SK-N-SH (cell line): Measurements from ENCODE around the gene DECR2. TPM values are rescaled to one million over a fixed set of nuclear protein-coding genes. Genes with fewer than 3 reads are reported as not detected.

Source experiments
- CTCF ChIA-PET: fragments of 300-600, 350-600 bp; formaldehyde crosslinking; extraction: SDS; loops from one replicate; lab custom pipeline; 2021; lab: Yijun Ruan, JAX
- POLR2A ChIA-PET: fragments of 350-600 bp; sonication (Branson Sonifier 250); formaldehyde crosslinking; extraction: SDS; loops from one replicate; lab custom pipeline; 2020; ENCODE audit warnings: antibody characterized with exemption, inconsistent platforms; lab: Yijun Ruan, JAX
- DNase-seq: peaks from one replicate; pipeline ENCODE4 v3.0.0; 2012
- H2AFZ ChIP-seq: fragments of 200-600 bp; sonication (generic); 2 replicates; pipeline ENCODE4 v1.8.1; 2016; ENCODE audit warnings: antibody characterized with exemption, mild to moderate bottlenecking, low read depth
- H3F3A ChIP-seq: fragments of 200-600 bp; sonication (generic); replicated peaks from 2 replicates; pipeline ENCODE3; 2016; ENCODE audit warnings: antibody characterized with exemption, mild to moderate bottlenecking; ENCODE audit not compliant: insufficient read depth
- H3K27ac ChIP-seq, 2 experiments: fragments of 200-500 bp in 1 of 2; fragments of 200-600 bp in 1 of 2; sonication (Bioruptor generic) in 1 of 2; sonication (generic), shearing (Covaris generic) in 1 of 2; 2 replicates each; pipeline versions ENCODE4 v1.5.1 to v1.6.1; 2014 to 2016; ENCODE audit warnings: low read depth in 2 of 2, inconsistent platforms in 1 of 2, low read length in 1 of 2, mild to moderate bottlenecking in 1 of 2, mixed read lengths in 1 of 2
- H3K27me3 ChIP-seq: fragments of 200-600 bp; sonication (generic), shearing (Covaris generic); 2 replicates; pipeline ENCODE4 v1.6.1; 2016; ENCODE audit warnings: mixed run types; ENCODE audit not compliant: insufficient read depth
- H3K36me3 ChIP-seq, 2 experiments: fragments of 200-500 bp in 1 of 2; fragments of 200-600 bp in 1 of 2; sonication (Bioruptor generic) in 1 of 2; sonication (generic) in 1 of 2; replicated peaks in 1 of 2; 2 replicates each; pipeline versions ENCODE3 to v1.5.1; 2014 to 2016; ENCODE audit warnings: low read length in 1 of 2, mild to moderate bottlenecking in 1 of 2; ENCODE audit not compliant: insufficient read depth in 2 of 2, control insufficient read depth in 1 of 2
- H3K4me1 ChIP-seq, 2 experiments: fragments of 200-500 bp in 1 of 2; fragments of 200-600 bp in 1 of 2; sonication (Bioruptor generic) in 1 of 2; sonication (generic), shearing (Covaris generic) in 1 of 2; 2 replicates each; pipeline versions ENCODE4 v1.5.1 to v1.6.1; 2014 to 2016; ENCODE audit warnings: low read depth in 1 of 2, low read length in 1 of 2, mixed run types in 1 of 2; ENCODE audit not compliant: insufficient read depth in 2 of 2, control insufficient read depth in 1 of 2
- H3K4me2 ChIP-seq: fragments of 200-600 bp; sonication (generic), shearing (Covaris generic); 2 replicates; pipeline ENCODE4 v1.6.1; 2017; ENCODE audit warnings: mixed run types
- H3K4me3 ChIP-seq, 2 experiments: fragments of 200-500 bp in 1 of 2; fragments of 200-600 bp in 1 of 2; sonication (Bioruptor generic) in 1 of 2; sonication (generic), shearing (Covaris generic) in 1 of 2; 2 replicates each; pipeline versions ENCODE4 v1.5.1 to v1.8.1; 2014 to 2016; ENCODE audit warnings: low read depth in 2 of 2, inconsistent platforms in 1 of 2, low read length in 1 of 2, mild to moderate bottlenecking in 1 of 2, mixed read lengths in 1 of 2, moderate library complexity in 1 of 2
- H3K79me2 ChIP-seq: fragments of 200-600 bp; sonication (generic); 2 replicates; pipeline ENCODE4 v1.8.1; 2017; ENCODE audit warnings: mild to moderate bottlenecking; ENCODE audit not compliant: insufficient read depth
- H3K9ac ChIP-seq: fragments of 200-600 bp; sonication (generic); 2 replicates; pipeline ENCODE4 v1.6.1; 2017; ENCODE audit warnings: mixed run types
- H3K9me2 ChIP-seq: fragments of 200-600 bp; sonication (generic); 2 replicates; pipeline ENCODE4 v1.6.1; 2017; ENCODE audit warnings: mixed run types
- H3K9me3 ChIP-seq: fragments of 200-600 bp; sonication (generic); 2 replicates; pipeline ENCODE4 v1.6.1; 2017; ENCODE audit warnings: mixed run types, mild to moderate bottlenecking, moderate library complexity
- H4K20me1 ChIP-seq: fragments of 200-600 bp; sonication (generic); 2 replicates; pipeline ENCODE4 v1.6.1; 2017; ENCODE audit warnings: mild to moderate bottlenecking, mixed run types; ENCODE audit not compliant: insufficient read depth
- EP300 ChIP-seq, 2 experiments: IDR thresholded peaks; 2 replicates each; pipeline versions ENCODE4 v1.4.0 to v1.6.1; 2012; ENCODE audit warnings: borderline replicate concordance in 1 of 2, low read depth in 1 of 2, low read length in 1 of 2
- FOSL2 ChIP-seq: IDR thresholded peaks from 2 replicates; pipeline ENCODE4 v1.4.0; 2012; ENCODE audit warnings: low read depth, mild to moderate bottlenecking, moderate library complexity, borderline replicate concordance
- GATA2 ChIP-seq: sonication (generic); formaldehyde crosslinking; IDR thresholded peaks from 2 replicates; pipeline ENCODE4 v1.5.0; 2020; ENCODE audit warnings: mild to moderate bottlenecking, missing genetic modification reagents
- IRF3 ChIP-seq: fragments of 150-350 bp; IDR thresholded peaks from 2 replicates; pipeline ENCODE4 v1.6.1; 2016; ENCODE audit warnings: mild to moderate bottlenecking, low read depth, low read length
- MEF2A ChIP-seq: IDR thresholded peaks from 2 replicates; pipeline ENCODE4 v1.4.0; 2012; ENCODE audit warnings: low read depth, borderline replicate concordance
- MXI1 ChIP-seq: IDR thresholded peaks from 2 replicates; pipeline ENCODE4 v1.6.1; 2012; ENCODE audit warnings: mild to moderate bottlenecking, low read depth, low read length, improper control_type of control experiment
- POLR2AphosphoS5 ChIP-seq: IDR thresholded peaks from 2 replicates; pipeline ENCODE4 v1.6.1; 2012; ENCODE audit warnings: low read depth, low read length
- SMC3 ChIP-seq: IDR thresholded peaks from 2 replicates; pipeline ENCODE4 v1.6.1; 2012; ENCODE audit warnings: low read depth, low read length, improper control_type of control experiment
- TCF12 ChIP-seq: IDR thresholded peaks from 2 replicates; pipeline ENCODE4 v1.4.0; 2012
- TEAD4 ChIP-seq: IDR thresholded peaks from 2 replicates; pipeline ENCODE4 v1.4.0; 2012; ENCODE audit warnings: mild to moderate bottlenecking, borderline replicate concordance; ENCODE audit not compliant: insufficient read depth
- USF1 ChIP-seq: IDR thresholded peaks from 2 replicates; pipeline ENCODE4 v1.4.0; 2012; ENCODE audit warnings: low read depth, borderline replicate concordance
- WGBS: methylation state at CpG from one replicate; pipeline ENCODE4 v1.1.6; 2017; ENCODE audit warnings: low lambda C conversion rate; 5-methylcytosine and 5-hydroxymethylcytosine counted together
- polyA plus RNA-seq, 3 experiments: library from polyadenylated mRNA; depleted of rRNA; stranded (reverse); fragments of >200 nt; gene quantifications; 2 replicates each; pipeline ENCODE4 v1.2.3, GENCODE V29; 2012

DECR2 gene
- polyA plus RNA-seq, 1 of the 3 experiments (the other 2 are of a cell fraction) = 53.0 TPM

GRCh38 chr16:425740-426114 lies 24.0 kb downstream of the DECR2 start (continued):
- no peak for TF ChIP-seq MEF2A
- no peak for TF ChIP-seq SMC3
- TF ChIP-seq POLR2AphosphoS5 = no peak
- no peak for TF ChIP-seq EP300 (IDR thresholded peaks at IDR 0.05; ENCODE audit: borderline replicate concordance in 1 of 2, low read depth in 1 of 2, low read length in 1 of 2)
- no peak for TF ChIP-seq FOSL2
- no peak for TF ChIP-seq USF1

GRCh38 chr16:426115-426905 lies 24.6 kb downstream of the DECR2 start:
- DNase-seq = peak; percentile 70
- H3K9me3 ChIP-seq = no peaks in the 10 kb centered on the region
- peaks cover 20% of the 10 kb centered on the region for H3F3A ChIP-seq
- peaks cover 46% of the 10 kb centered on the region for H4K20me1 ChIP-seq
- peak overlapping the region; percentile 86 for H3K4me2 ChIP-seq
- H3K4me1 ChIP-seq = peaks cover 18 to 20% of the 10 kb centered on the region in 2 experiments
- H3K27ac ChIP-seq = peak overlapping the region in 1 of 2 experiments; percentile 78; a peak in 1 of 4 replicates
- no peaks in the 10 kb centered on the region for H3K9me2 ChIP-seq
- H3K36me3 ChIP-seq = peaks cover 0 to 6% of the 10 kb centered on the region in 2 experiments
- peak overlapping the region; percentile 70 to 81 for H3K4me3 ChIP-seq
- H2AFZ ChIP-seq = no peak overlapping the region
- H3K9ac ChIP-seq = peak overlapping the region; percentile 68
- no peaks in the 10 kb centered on the region for H3K27me3 ChIP-seq
- TF ChIP-seq TCF12 (no peak), IRF3 (no peak), MXI1 (peak; percentile 18; the same call in 1 of the 2 replicates), TEAD4 (no peak)
- TF ChIP-seq, all 33 proteins: peak for 1
- peaks cover 51% of the 10 kb centered on the region for H3K79me2 ChIP-seq
- POLR2A ChIA-PET = interaction anchor here (0.5 to 0.9 kb wide), 2 partner anchors 101 to 155 kb away, joined by 4 read pairs; no protein-coding TSS in a partner anchor
- CTCF ChIA-PET = interaction anchor here (0.6 to 3.1 kb wide), 6 partner anchors 14 to 141 kb away, joined by 3 to 7 read pairs (median 3); partner anchors contain the start of genes DECR2 and NHLRC4
- WGBS = 0% methylated on average over 4 of the region's 97 CpGs

DNA sequence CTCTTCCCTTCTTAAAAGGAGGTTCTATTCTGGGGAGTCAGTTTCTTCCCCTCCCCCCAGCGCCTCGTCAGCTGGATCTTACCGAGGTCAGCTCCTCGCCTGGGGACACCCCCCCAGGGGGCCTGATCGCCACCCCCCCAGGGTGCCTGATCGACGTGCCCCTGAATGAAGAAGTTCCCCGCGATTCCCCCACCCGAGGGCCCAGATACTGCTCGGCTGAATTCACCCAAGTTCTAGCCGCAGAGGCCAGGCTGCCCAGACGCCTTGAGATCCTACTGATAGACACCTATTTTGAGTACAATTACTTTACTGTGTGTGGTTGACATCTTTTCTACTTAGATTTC lies 25.2 kb downstream of the DECR2 start:
- H3K36me3 ChIP-seq = peaks cover 0 to 6% of the 10 kb centered on the region in 2 experiments
- H3K4me1 ChIP-seq = peaks cover 18 to 20% of the 10 kb centered on the region in 2 experiments
- ChIA-PET POLR2A (no interaction called here), CTCF (interaction anchor here (0.6 to 3.1 kb wide), 5 partner anchors 26 to 140 kb away, joined by 3 to 7 read pairs (median 3); partner anchors contain the start of genes DECR2 and NHLRC4)
- H3K9me3 ChIP-seq = no peaks in the 10 kb centered on the region
- peaks cover 20% of the 10 kb centered on the region for H3F3A ChIP-seq
- peak overlapping the region; percentile 70 to 81 for H3K4me3 ChIP-seq
- peak overlapping the region; percentile 86 for H3K4me2 ChIP-seq
- H3K9me2 ChIP-seq = no peaks in the 10 kb centered on the region
- WGBS = 14% methylated on average over 12 of the region's 13 CpGs
- H3K27ac ChIP-seq = no peak overlapping the region
- no peaks in the 10 kb centered on the region for H3K27me3 ChIP-seq
- H4K20me1 ChIP-seq = peaks cover 46% of the 10 kb centered on the region
- H3K9ac ChIP-seq = peak overlapping the region; percentile 68
- H3K79me2 ChIP-seq = peaks cover 57% of the 10 kb centered on the region
- no peak overlapping the region for H2AFZ ChIP-seq
- no peak for DNase-seq
- TF ChIP-seq GATA2 = 0 out of 2 replicates have a peak, but pooled peaks have one; percentile 19
- no peak for TF ChIP-seq POLR2AphosphoS5
